Subcutaneous adipose tissue (tissue), 4 donors: Measurements from ENCODE around the gene PRDX3. TPM values are rescaled to one million over a fixed set of nuclear protein-coding genes. Genes with fewer than 3 reads are reported as not detected.

ENCODE experiments used
- CTCF ChIP-seq: fragments of 450-650 bp; IDR thresholded peaks from one replicate; pipeline ENCODE4 v1.5.1; 2016; ENCODE audit warnings: low read depth, mild to moderate bottlenecking, control low read depth, antibody characterized with exemption, moderate library complexity
- total RNA-seq, 4 donors: library from RNA; depleted of rRNA; stranded (reverse); fragments of >200 nt; gene quantifications; one replicate each; pipeline ENCODE4 v1.1.0, GENCODE V29; 2016

Gene PRDX3
- total RNA-seq = 100 to 1,000 TPM; 102 to 258 (median 190) TPM

DNA sequence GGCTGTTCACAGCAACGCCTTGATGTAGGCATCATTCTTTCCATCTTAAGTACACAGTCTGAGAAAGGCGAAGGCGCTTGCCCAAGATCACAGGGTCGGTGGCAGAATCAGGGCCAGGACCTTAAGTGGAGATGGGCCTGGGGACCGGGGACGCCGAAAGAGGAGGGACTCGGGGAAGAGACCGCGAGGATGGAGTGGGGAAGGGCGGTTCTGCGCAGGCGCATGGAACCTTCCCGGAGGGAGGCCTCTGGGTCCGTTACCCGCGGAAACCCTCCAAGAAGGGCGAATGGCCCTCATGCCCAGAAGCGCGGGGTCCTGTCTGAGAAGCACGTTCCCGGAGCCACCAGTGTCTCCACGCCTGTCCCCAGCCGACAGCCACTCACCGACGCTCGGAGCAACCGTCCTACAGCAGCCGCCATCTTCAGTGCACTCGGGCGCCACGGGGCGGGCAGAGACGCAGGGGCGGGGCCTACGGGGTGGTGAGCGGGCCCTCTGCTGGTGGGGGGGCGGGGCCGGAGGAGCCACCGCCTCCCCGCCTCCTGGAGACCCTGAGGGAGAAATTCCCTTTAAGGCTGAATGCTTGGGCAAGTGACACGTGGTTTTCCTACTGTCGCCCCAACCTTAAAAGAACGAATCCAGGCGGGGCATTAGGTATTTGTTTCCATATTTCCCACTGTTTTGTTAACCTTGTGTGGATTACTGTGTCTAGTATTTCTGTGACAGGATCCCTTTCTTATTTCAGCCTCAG is at the start of gene PRDX3:
Gene PRDX3, minus strand, starts transcription at position 441 of the 748 bp plus-strand sequence. Its CDS starts 22 bp downstream, at position 419.
- no peak for TF ChIP-seq CTCF

DNA sequence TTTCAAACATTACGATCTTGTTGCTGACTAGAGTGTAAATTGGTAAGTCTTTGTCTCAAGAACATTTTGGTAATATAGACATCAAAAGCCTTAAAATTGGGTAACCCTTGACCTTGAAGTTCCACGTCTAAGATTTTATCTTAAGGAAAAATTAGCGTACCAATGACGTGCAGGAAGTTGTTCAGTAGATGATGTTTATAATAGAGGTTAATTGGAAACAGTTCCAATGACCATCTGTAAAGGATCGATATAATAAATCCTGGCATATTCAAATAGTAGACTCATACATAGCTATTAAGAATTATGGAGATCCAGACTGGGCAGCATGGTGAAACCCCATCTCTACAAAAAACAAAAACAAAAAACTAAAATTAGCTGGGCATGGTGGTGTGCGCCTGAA is 49.2 kb upstream of the PRDX3 start:
- TF ChIP-seq CTCF = no peak

- TF ChIP-seq CTCF = no peak
Measured at GRCh38 chr10:119225083-119225658, 46.6 kb upstream of the PRDX3 start.

DNA sequence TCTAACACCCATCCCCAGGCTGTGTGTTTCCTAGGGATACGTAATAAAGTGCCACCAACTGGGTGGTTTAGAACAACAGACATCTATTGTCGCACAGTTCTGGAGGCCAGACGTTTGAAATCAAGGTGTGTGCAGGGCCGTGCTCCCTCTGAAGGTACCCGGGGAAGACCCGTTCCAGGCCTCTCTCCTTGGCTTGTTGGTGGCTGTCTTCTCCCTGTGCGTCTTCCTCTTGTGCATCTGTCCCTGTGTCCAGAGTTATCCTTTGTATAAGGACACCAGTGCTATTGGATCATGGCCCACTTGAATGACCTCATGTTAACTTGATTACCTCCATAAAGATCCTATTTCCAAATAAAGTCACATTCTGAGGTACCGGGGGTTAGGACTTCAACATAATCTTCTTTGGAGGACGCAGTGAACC is 44.4 kb upstream of the PRDX3 start:
- TF ChIP-seq CTCF = no peak

GRCh38 chr10:119222537-119222936 is 43.9 kb upstream of the PRDX3 start:
- no peak for TF ChIP-seq CTCF

DNA sequence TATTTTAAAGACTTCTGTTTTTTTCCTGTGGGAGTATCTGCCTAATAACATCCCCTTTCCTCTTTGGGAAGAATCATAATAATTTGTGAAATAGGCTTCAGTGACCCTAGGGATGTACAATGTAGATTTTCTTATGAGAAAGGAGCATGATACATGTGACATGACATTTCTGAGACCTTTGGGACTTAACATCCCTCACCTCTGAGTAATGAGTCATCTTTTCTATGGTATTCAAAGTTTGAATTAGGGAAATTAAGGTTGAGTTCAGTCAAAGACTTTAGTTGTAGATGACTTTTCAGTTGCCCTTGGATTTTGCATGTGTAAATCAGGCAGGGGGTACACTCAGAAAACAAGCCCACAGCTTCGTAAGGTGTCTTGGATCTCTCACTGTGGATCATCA is 43.1 kb upstream of the PRDX3 start:
- no peak for TF ChIP-seq CTCF

DNA sequence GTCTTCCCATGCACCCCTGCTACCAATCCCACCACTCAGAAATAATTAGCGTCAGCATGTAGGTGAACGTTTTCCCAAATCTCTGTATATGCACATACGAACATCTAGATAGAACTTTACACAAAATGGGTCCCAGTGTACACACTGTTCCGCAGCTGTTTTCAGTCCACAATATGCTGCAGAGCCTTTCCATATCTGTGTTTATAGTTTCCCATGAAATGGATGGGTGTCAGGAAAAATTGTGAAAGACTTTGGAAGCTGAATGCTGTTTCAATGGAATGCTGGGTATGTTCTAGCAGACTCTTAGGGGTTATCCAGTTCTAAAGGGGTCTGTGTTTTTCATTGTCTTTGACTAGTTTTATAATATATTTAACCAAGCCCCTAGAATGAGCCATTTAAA is 42.6 kb upstream of the PRDX3 start:
- TF ChIP-seq CTCF = no peak
